ENCODE results near the gene COQ7. TPM values are rescaled to one million over a fixed set of nuclear protein-coding genes. Genes with fewer than 3 reads are reported as not detected.

Gene COQ7
- total and polyA plus RNA-seq, 2 of the 4 experiments (the other 2 are of a cell fraction), result 10.9 to 13.6 TPM

GRCh38 chr16:19116711-19117449 is 49.5 kb downstream of the COQ7 start:
- Histone ChIP-seq H3K36me3 (ENCODE audit: control insufficient read depth, insufficient read depth, low read length) (peaks cover 21% of the 10 kb centered on the region), H3K27me3 (ENCODE audit: control insufficient read depth, insufficient read depth, low read length) (no peaks in the 10 kb centered on the region), H3K27ac (ENCODE audit: insufficient read depth, low read length) (peak overlapping the region; percentile 46; the same call in 1 of the 2 replicates), H2AK9ac (replicated peaks; ENCODE audit: low read depth, low read length, poor library complexity) (no peak overlapping the region), H2AFZ (replicated peaks; ENCODE audit: low read length, poor library complexity) (no peak overlapping the region), H4K5ac (ENCODE audit: low read depth, low read length) (peak overlapping the region; percentile 12; the same call in 1 of the 2 replicates), H3K4me3 (ENCODE audit: insufficient read depth, low read depth, low read length) (no peak overlapping the region), H2BK5ac (ENCODE audit: low read depth, low read length, poor library complexity, severe bottlenecking) (peak overlapping the region; percentile 56), H3K9ac (ENCODE audit: low read depth, low read length) (peak overlapping the region; percentile 18), H2BK20ac (ENCODE audit: low read depth, low read length) (no peak overlapping the region), H4K91ac (ENCODE audit: insufficient read depth, low read depth, low read length) (peak overlapping the region; percentile 35; the same call in 1 of the 2 replicates), H3K18ac (ENCODE audit: low read depth, low read length) (peak overlapping the region; percentile 24; the same call in 1 of the 2 replicates), H3K4ac (ENCODE audit: low read depth, low read length) (peak overlapping the region; percentile 27; the same call in 1 of the 2 replicates), H3K14ac (replicated peaks; ENCODE audit: low read depth, low read length) (0 out of 2 replicates have a peak overlapping the region, but pooled peaks have one; percentile 22), H3K4me2 (ENCODE audit: low read depth, low read length) (peak overlapping the region; percentile 83), H3K56ac (ENCODE audit: extremely low read depth, insufficient read depth, low read length) (no peak overlapping the region; the same call in 1 of the 2 replicates), H2BK15ac (ENCODE audit: low read depth, low read length) (no peak overlapping the region), H3K23ac (ENCODE audit: low read depth, low read length) (peak overlapping the region; percentile 78), H3K9me3 (ENCODE audit: control insufficient read depth, insufficient read depth, low read length) (no peaks in the 10 kb centered on the region), H3K79me1 (ENCODE audit: low read depth in 1 of 2, low read length in 2 of 2) (peaks cover 3 to 63% of the 10 kb centered on the region in 2 experiments; a peak in 3 of 4 replicates), H4K8ac (ENCODE audit: low read depth in 2 of 2, low read length in 2 of 2) (0 out of 4 replicates have a peak overlapping the region, but pooled peaks of 1 of the 2 experiments have one; percentile 3), H2AK5ac (ENCODE audit: low read depth, low read length) (peak overlapping the region; percentile 15; the same call in 1 of the 2 replicates), H3K9me1 (ENCODE audit: insufficient read depth, low read length) (peaks cover 7% of the 10 kb centered on the region), H2BK120ac (ENCODE audit: low read depth, low read length) (peak overlapping the region; percentile 12; the same call in 1 of the 2 replicates), H3K4me1 (ENCODE audit: control insufficient read depth, insufficient read depth, low read length) (peaks cover 35% of the 10 kb centered on the region), H4K20me1 (ENCODE audit: insufficient read depth, low read length) (peaks cover 44% of the 10 kb centered on the region)
- 0% methylated on average over 1 of the region's 6 CpGs; no CpG with 5 or more reads in 1 of the 2 experiments for WGBS, 2 experiments (ENCODE audit: extremely low coverage in 2 of 2, insufficient read length in 1 of 2)
- intact Hi-C loops (cut with micrococcal nuclease), result no loop called here
- ATAC-seq (ENCODE audit: low read depth) (no peak), DNase-seq (peak; percentile 34)
- TF ChIP-seq RCOR1 (IDR thresholded peaks at IDR 0.05; ENCODE audit: insufficient replicate concordance, low read length) (no peak), MXI1 (IDR thresholded peaks at IDR 0.05; ENCODE audit: borderline replicate concordance, low read depth, low read length) (no peak)
- in situ Hi-C loops (cut with MboI; ENCODE audit: low sequenced_read_pairs), result loop anchor here (25.0 kb wide), 2 partner anchors 595 to 770 kb away; partner anchors contain the start of genes GPRC5B, IQCK and KNOP1
- dilution Hi-C loops (cut with HindIII; ENCODE audit: low sequenced_read_pairs, unreplicated experiment), result no loop called here
- BruUV-seq (replicated peaks), result TSS peak; percentile 12
- POLR2A ChIA-PET (ENCODE audit: unreplicated experiment), result no interaction called here
- CTCF ChIA-PET, result no interaction called here
